ENCODE results near the gene PTPN1. TPM values are rescaled to one million over a fixed set of nuclear protein-coding genes. Genes with fewer than 3 reads are reported as not detected.
"Not testable (repeated sequence)": the region's sequence is repeated elsewhere in the genome, so short reads cannot be mapped to it uniquely, and the experiment has no call there.

Gene PTPN1
- total RNA-seq, 2 experiments from 2014 or later, result 17.1 to 25.1 TPM

GRCh38 chr20:50598074-50598473 lies 87.9 kb downstream of the PTPN1 start:
- no peak for DNase-seq (ENCODE audit: low spot score)

GRCh38 chr20:50598768-50599167 lies 88.6 kb downstream of the PTPN1 start:
- H3K27ac ChIP-seq (ENCODE audit: low read depth, low read length, poor library complexity, severe bottlenecking); BruUV-seq (replicated peaks); DNase-seq (ENCODE audit: low spot score); H3K4me3 ChIP-seq (ENCODE audit: low read depth, low read length, poor library complexity, severe bottlenecking); H3K9me2 ChIP-seq (ENCODE audit: insufficient read depth, low read length); H3K4me2 ChIP-seq (ENCODE audit: low read length); H3K79me2 ChIP-seq (ENCODE audit: insufficient read depth, low read depth, low read length); CTCF ChIA-PET (ENCODE audit: unreplicated experiment); intact Hi-C loops (cut with micrococcal nuclease; ENCODE audit: unreplicated experiment); H4K20me1 ChIP-seq (ENCODE audit: insufficient read depth, low read length); H3K36me3 ChIP-seq (ENCODE audit: insufficient read depth, low read length); H2AFZ ChIP-seq (ENCODE audit: low read length); H3K9me3 ChIP-seq (ENCODE audit: low read length): not testable (repeated sequence)
- H3K4me1 ChIP-seq (ENCODE audit: insufficient read depth, low read length, poor library complexity, severe bottlenecking), result peaks cover 15% of the 10 kb centered on the region
- POLR2A ChIA-PET, result interaction anchor here (0.6 kb wide), 1 partner anchor 130 kb away, joined by 4 read pairs; no protein-coding TSS in a partner anchor

More at GRCh38 chr20:50598074-50598473, 87.9 kb downstream of the PTPN1 start:
- Histone ChIP-seq H3K4me1 (ENCODE audit: insufficient read depth, low read length, poor library complexity, severe bottlenecking) (peaks cover 15% of the 10 kb centered on the region), H3K4me3 (ENCODE audit: low read depth, low read length, poor library complexity, severe bottlenecking) (no peak overlapping the region), H3K4me2 (ENCODE audit: low read length) (no peak overlapping the region), H3K79me2 (ENCODE audit: insufficient read depth, low read depth, low read length) (no peaks in the 10 kb centered on the region), H3K9me2 (ENCODE audit: insufficient read depth, low read length) (no peaks in the 10 kb centered on the region), H3K27ac (ENCODE audit: low read depth, low read length, poor library complexity, severe bottlenecking) (no peak overlapping the region), H2AFZ (ENCODE audit: low read length) (no peak overlapping the region), H3K9me3 (ENCODE audit: low read length) (no peaks in the 10 kb centered on the region), H4K20me1 (ENCODE audit: insufficient read depth, low read length) (no peaks in the 10 kb centered on the region), H3K36me3 (ENCODE audit: insufficient read depth, low read length) (no peaks in the 10 kb centered on the region)
- CTCF ChIA-PET (ENCODE audit: unreplicated experiment), result no interaction called here
- BruUV-seq (replicated peaks), result no TSS peak
- POLR2A ChIA-PET, result no interaction called here
- TF ChIP-seq CTCF (conservative IDR thresholded peaks at IDR 0.05; ENCODE audit: low read length), result no peak
- no peak for TF ChIP-seq EZH2phosphoT487 (IDR thresholded peaks at IDR 0.05; ENCODE audit: borderline replicate concordance, low read depth, low read length)
- intact Hi-C loops (cut with micrococcal nuclease; ENCODE audit: unreplicated experiment), result no loop called here

GRCh38 chr20:50600281-50600895 lies 90.2 kb downstream of the PTPN1 start:
- H3K27ac ChIP-seq (ENCODE audit: low read depth, low read length, poor library complexity, severe bottlenecking), result no peak overlapping the region
- H3K9me2 ChIP-seq (ENCODE audit: insufficient read depth, low read length), result no peaks in the 10 kb centered on the region
- H3K9me3 ChIP-seq (ENCODE audit: low read length), result no peaks in the 10 kb centered on the region
- ChIA-PET POLR2A (no interaction called here), CTCF (ENCODE audit: unreplicated experiment) (no interaction called here)
- no peak overlapping the region for H2AFZ ChIP-seq (ENCODE audit: low read length)
- no peaks in the 10 kb centered on the region for H3K36me3 ChIP-seq (ENCODE audit: insufficient read depth, low read length)
- no peak for TF ChIP-seq EZH2phosphoT487 (IDR thresholded peaks at IDR 0.05; ENCODE audit: borderline replicate concordance, low read depth, low read length)
- no peak for TF ChIP-seq CTCF (conservative IDR thresholded peaks at IDR 0.05; ENCODE audit: low read length)
- no peak for DNase-seq (ENCODE audit: low spot score)
- no peaks in the 10 kb centered on the region for H4K20me1 ChIP-seq (ENCODE audit: insufficient read depth, low read length)
- peaks cover 6% of the 10 kb centered on the region for H3K4me1 ChIP-seq (ENCODE audit: insufficient read depth, low read length, poor library complexity, severe bottlenecking)
- no peak overlapping the region for H3K4me2 ChIP-seq (ENCODE audit: low read length)
- intact Hi-C loops (cut with micrococcal nuclease; ENCODE audit: unreplicated experiment), result no loop called here
- no peak overlapping the region for H3K4me3 ChIP-seq (ENCODE audit: low read depth, low read length, poor library complexity, severe bottlenecking)
- H3K79me2 ChIP-seq (ENCODE audit: insufficient read depth, low read depth, low read length), result no peaks in the 10 kb centered on the region
- BruUV-seq (replicated peaks), result no TSS peak
